CD14-positive monocyte (primary cell): ENCODE data around the gene STARD8. TPM values are rescaled to one million over a fixed set of nuclear protein-coding genes. Genes with fewer than 3 reads are reported as not detected.
A peak's percentile ranks its signal among the peaks of the same experiment; 100 is the strongest.

ENCODE experiments used
- DNase-seq, 3 donors: peaks; one replicate each; pipeline ENCODE4 v3.0.0-alpha.2; 2011 to 2022
- H2AFZ ChIP-seq: 2 replicates; pipeline ENCODE4 v1.6.0; 2012; ENCODE audit warnings: mild to moderate bottlenecking, low read depth, low read length, inconsistent platforms; ENCODE audit not compliant: insufficient read depth, poor library complexity, severe bottlenecking
- H3K27ac ChIP-seq, 2 donors: 1 replicate in 1 of 2; 2 replicates in 1 of 2; pipeline ENCODE4 v1.5.1; 2012 to 2013; ENCODE audit warnings: low read length in 2 of 2, control low read depth in 1 of 2, inconsistent platforms in 1 of 2, low read depth in 1 of 2, mild to moderate bottlenecking in 1 of 2
- H3K27me3 ChIP-seq, 2 donors: one replicate each; pipeline versions ENCODE4 v1.6.0 to v1.6.1; 2011 to 2013; ENCODE audit warnings: low read length in 2 of 2; ENCODE audit not compliant: control insufficient read depth in 2 of 2, insufficient read depth in 2 of 2
- H3K36me3 ChIP-seq, 2 donors: replicated peaks in 1 of 2; 1 replicate in 1 of 2; 2 replicates in 1 of 2; pipeline versions ENCODE4 v1.5.1 to v1.6.1; 2012 to 2013; ENCODE audit warnings: low read length in 2 of 2, control low read depth in 1 of 2, inconsistent platforms in 1 of 2, mild to moderate bottlenecking in 1 of 2; ENCODE audit not compliant: insufficient read depth in 2 of 2, control insufficient read depth in 1 of 2
- H3K4me1 ChIP-seq, 2 donors: 1 replicate in 1 of 2; 2 replicates in 1 of 2; pipeline versions ENCODE4 v1.5.1 to v1.6.1; 2012 to 2013; ENCODE audit warnings: low read length in 2 of 2, control low read depth in 1 of 2, inconsistent platforms in 1 of 2, mild to moderate bottlenecking in 1 of 2, moderate library complexity in 1 of 2; ENCODE audit not compliant: insufficient read depth in 2 of 2, control insufficient read depth in 1 of 2
- H3K4me2 ChIP-seq: replicated peaks from 2 replicates; pipeline ENCODE3; 2012; ENCODE audit warnings: low read length, moderate library complexity, mild to moderate bottlenecking; ENCODE audit not compliant: poor library complexity, severe bottlenecking; ENCODE audit errors: extremely low read depth
- H3K4me3 ChIP-seq, 3 experiments: fragments of 200-600 bp in 1 of 3; sonication (generic) in 1 of 3; replicated peaks in 1 of 3; 1 replicate in 2 of 3; 2 replicates in 1 of 3; pipeline ENCODE4 v1.5.1; 2011 to 2013; ENCODE audit warnings: low read length in 3 of 3, mild to moderate bottlenecking in 3 of 3, control low read depth in 2 of 3, low read depth in 2 of 3, inconsistent platforms in 1 of 3, moderate library complexity in 1 of 3
- H3K79me2 ChIP-seq: 2 replicates; pipeline ENCODE4 v1.6.0; 2012; ENCODE audit warnings: mild to moderate bottlenecking, control low read depth, inconsistent platforms, low read length, moderate library complexity; ENCODE audit not compliant: insufficient read depth
- H3K9ac ChIP-seq: 2 replicates; pipeline ENCODE4 v1.6.0; 2017; ENCODE audit warnings: low read length, mild to moderate bottlenecking; ENCODE audit not compliant: insufficient read depth, poor library complexity, severe bottlenecking
- H3K9me3 ChIP-seq, 2 donors: replicated peaks in 1 of 2; 1 replicate in 1 of 2; 2 replicates in 1 of 2; pipeline versions ENCODE4 v1.5.1 to v1.6.1; 2012 to 2013; ENCODE audit warnings: low read length in 2 of 2, control low read depth in 1 of 2; ENCODE audit not compliant: control insufficient read depth in 1 of 2, insufficient read depth in 1 of 2
- H4K20me1 ChIP-seq: 2 replicates; pipeline ENCODE4 v1.6.0; 2012; ENCODE audit warnings: mild to moderate bottlenecking, low read length, control low read depth, moderate library complexity; ENCODE audit not compliant: insufficient read depth
- H3K27ac Mint-ChIP-seq, 7 donors: one replicate each; pipeline ENCODE4 v1.8.0; 2020; ENCODE audit warnings: mild to moderate bottlenecking in 7 of 7, mixed read lengths in 7 of 7, moderate library complexity in 6 of 7, inconsistent platforms in 2 of 7
- H3K27me3 Mint-ChIP-seq, 3 donors: one replicate each; pipeline ENCODE4 v1.8.0; 2021 to 2022; ENCODE audit warnings: low read depth in 3 of 3, mild to moderate bottlenecking in 3 of 3, mixed read lengths in 3 of 3, moderate library complexity in 3 of 3, inconsistent platforms in 1 of 3
- H3K36me3 Mint-ChIP-seq, 2 donors: one replicate each; pipeline ENCODE4 v1.8.0; 2020; ENCODE audit warnings: mixed read lengths in 2 of 2, inconsistent platforms in 1 of 2, mild to moderate bottlenecking in 1 of 2
- H3K4me1 Mint-ChIP-seq: one replicate; pipeline ENCODE4 v1.8.0; 2020; ENCODE audit warnings: mild to moderate bottlenecking, mixed read lengths
- H3K4me3 Mint-ChIP-seq, 2 donors: one replicate each; pipeline ENCODE4 v1.8.0; 2020; ENCODE audit warnings: mild to moderate bottlenecking in 2 of 2, mixed read lengths in 2 of 2, moderate library complexity in 1 of 2
- H3K9me3 Mint-ChIP-seq, 7 donors: one replicate each; pipeline ENCODE4 v1.8.0; 2020 to 2022; ENCODE audit warnings: mixed read lengths in 7 of 7, mild to moderate bottlenecking in 6 of 7, moderate library complexity in 6 of 7, inconsistent platforms in 2 of 7
- WGBS: methylation state at CpG from one replicate; pipeline ENCODE4 v1.1.5; 2013; ENCODE audit warnings: missing lambda C conversion rate; ENCODE audit not compliant: insufficient coverage; 5-methylcytosine and 5-hydroxymethylcytosine counted together
- intact Hi-C, 2 donors: fragments of 100-400 bp; cut with micrococcal nuclease; formaldehyde crosslinking; loops; one replicate each; pipeline versions ENCODE4 v1.15.0 to v1.15.1; 2023
- polyA plus RNA-seq, 3 donors: library from polyadenylated mRNA; depleted of rRNA in 1 of 3; unstranded in 2 of 3; stranded (reverse) in 1 of 3; fragments of 300-500 nt in 2 of 3; fragments of >200 nt in 1 of 3; fragmentation: Illumina TruSeq in 2 of 3; gene quantifications; 1 replicate in 2 of 3; 2 replicates in 1 of 3; pipeline ENCODE4 v1.2.3, GENCODE V29; 2012 to 2021
- TF ChIP-seq, protein P1 (sequence below): fragments of 200-600 bp; IDR thresholded peaks from one replicate; pipeline ENCODE4 v1.8.0; 2022; ENCODE audit warnings: antibody characterized with exemption, mild to moderate bottlenecking

STARD8 gene
- polyA plus RNA-seq, 3 donors, result 1.2 to 4.1 (median 1.7) TPM

DNA sequence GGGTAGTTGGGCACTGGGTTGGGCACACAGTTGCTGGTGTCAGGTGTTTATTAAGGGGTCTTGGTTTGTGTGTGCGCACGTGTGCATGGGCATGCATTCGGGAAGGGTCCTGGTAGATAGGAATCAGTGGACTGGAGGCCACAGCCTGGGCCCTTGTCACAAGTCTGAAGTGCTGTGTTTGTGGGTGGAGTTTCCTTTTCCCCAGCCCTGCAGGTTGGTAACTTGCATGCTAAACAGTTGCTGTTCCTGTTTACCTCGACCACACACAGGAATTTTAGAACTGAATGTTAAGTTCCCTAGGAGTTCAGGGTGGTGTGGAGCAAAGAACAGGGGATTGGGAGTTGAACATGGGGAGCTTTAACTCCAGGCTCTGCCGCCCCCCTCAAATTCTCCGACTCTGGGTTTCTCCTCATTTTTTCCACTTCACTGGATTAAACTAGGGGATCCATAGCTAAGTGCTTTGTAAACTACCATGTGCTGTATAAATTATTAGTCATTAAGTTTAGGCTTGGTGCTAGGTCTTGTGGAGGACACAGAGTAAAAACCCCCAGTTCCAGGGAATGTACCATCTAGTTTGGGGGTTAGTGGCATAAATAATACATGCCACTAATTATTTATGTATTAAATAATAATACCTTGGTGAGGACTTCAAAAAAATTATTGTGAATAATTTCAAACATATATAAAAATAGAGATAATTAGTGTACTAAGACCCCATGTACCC is 49.0 kb downstream of the STARD8 start:
- H3K9ac ChIP-seq, result peak overlapping the region; percentile 35
- peak overlapping the region; percentile 67 for H3K4me2 ChIP-seq
- no peaks in the 10 kb centered on the region for H4K20me1 ChIP-seq
- peaks cover 77 to 79% of the 10 kb centered on the region in 2 donors for H3K4me1 ChIP-seq
- peak overlapping the region in 1 of 3 experiments; percentile 73 for H3K4me3 ChIP-seq
- TF ChIP-seq, protein P1, sequence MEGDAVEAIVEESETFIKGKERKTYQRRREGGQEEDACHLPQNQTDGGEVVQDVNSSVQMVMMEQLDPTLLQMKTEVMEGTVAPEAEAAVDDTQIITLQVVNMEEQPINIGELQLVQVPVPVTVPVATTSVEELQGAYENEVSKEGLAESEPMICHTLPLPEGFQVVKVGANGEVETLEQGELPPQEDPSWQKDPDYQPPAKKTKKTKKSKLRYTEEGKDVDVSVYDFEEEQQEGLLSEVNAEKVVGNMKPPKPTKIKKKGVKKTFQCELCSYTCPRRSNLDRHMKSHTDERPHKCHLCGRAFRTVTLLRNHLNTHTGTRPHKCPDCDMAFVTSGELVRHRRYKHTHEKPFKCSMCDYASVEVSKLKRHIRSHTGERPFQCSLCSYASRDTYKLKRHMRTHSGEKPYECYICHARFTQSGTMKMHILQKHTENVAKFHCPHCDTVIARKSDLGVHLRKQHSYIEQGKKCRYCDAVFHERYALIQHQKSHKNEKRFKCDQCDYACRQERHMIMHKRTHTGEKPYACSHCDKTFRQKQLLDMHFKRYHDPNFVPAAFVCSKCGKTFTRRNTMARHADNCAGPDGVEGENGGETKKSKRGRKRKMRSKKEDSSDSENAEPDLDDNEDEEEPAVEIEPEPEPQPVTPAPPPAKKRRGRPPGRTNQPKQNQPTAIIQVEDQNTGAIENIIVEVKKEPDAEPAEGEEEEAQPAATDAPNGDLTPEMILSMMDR, result no peak
- intact Hi-C loops, result no loop called here
- Mint-ChIP-seq H3K4me3 (peak overlapping the region; percentile 71 to 82), H3K9me3 (peaks cover 0 to 3% (median 0%) of the 10 kb centered on the region in 7 donors), H3K27me3 (peaks cover 0 to 4% (median 2%) of the 10 kb centered on the region in 3 donors), H3K36me3 (peaks cover 2% of the 10 kb centered on the region in 2 donors), H3K4me1 (peaks cover 74% of the 10 kb centered on the region), H3K27ac (peak overlapping the region; percentile 84 to 98 (median 94))
- WGBS, result no CpG with 5 or more reads among the region's 6 CpGs
- H3K36me3 ChIP-seq, result no peaks in the 10 kb centered on the region
- no peaks in the 10 kb centered on the region for H3K9me3 ChIP-seq
- DNase-seq, result peak; percentile 47 to 63 (median 56)
- peak overlapping the region; percentile 74 to 87 for H3K27ac ChIP-seq
- peaks cover 74% of the 10 kb centered on the region for H3K79me2 ChIP-seq
- no peaks in the 10 kb centered on the region for H3K27me3 ChIP-seq
- H2AFZ ChIP-seq, result no peak overlapping the region

DNA sequence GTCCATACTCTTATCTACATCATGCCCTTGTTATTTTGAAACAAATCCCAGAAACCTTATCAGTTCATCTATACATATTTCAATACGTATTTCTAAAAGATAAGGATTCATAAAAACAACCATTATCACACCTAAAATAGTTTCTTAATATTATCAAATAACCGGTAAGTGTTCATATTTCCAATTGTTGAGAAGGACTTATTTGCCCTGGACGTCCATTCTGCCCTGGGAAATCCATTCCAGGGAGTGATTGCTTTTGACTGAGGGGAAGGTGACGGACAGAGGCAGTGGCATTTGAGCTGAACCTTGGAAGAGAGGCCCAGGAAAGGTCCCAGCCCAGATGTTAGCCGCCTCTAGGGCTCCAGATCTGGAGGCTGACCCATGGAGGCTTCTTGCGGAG is 49.6 kb downstream of the STARD8 start:
- intact Hi-C loops, result no loop called here
- H3K27ac Mint-ChIP-seq, result peak overlapping the region; percentile 69 to 100 (median 98)
- H3K36me3 Mint-ChIP-seq, result peaks cover 2% of the 10 kb centered on the region in 2 donors
- H3K36me3 ChIP-seq, result no peaks in the 10 kb centered on the region
- H3K4me2 ChIP-seq, result peak overlapping the region; percentile 27
- TF ChIP-seq, protein P1, result no peak
- no peak for DNase-seq
- peaks cover 0 to 3% (median 0%) of the 10 kb centered on the region in 7 donors for H3K9me3 Mint-ChIP-seq
- H3K27me3 Mint-ChIP-seq, result peaks cover 0 to 4% (median 2%) of the 10 kb centered on the region in 3 donors
- H4K20me1 ChIP-seq, result no peaks in the 10 kb centered on the region
- peaks cover 80% of the 10 kb centered on the region for H3K4me1 Mint-ChIP-seq
- H3K9ac ChIP-seq, result peak overlapping the region; percentile 23
- H3K9me3 ChIP-seq, result no peaks in the 10 kb centered on the region
- WGBS, result no CpG with 5 or more reads among the region's 6 CpGs
- no peaks in the 10 kb centered on the region for H3K27me3 ChIP-seq
- peak overlapping the region in 1 of 3 experiments; percentile 5 for H3K4me3 ChIP-seq
- H3K4me1 ChIP-seq, result peaks cover 83 to 85% of the 10 kb centered on the region in 2 donors
- H2AFZ ChIP-seq, result no peak overlapping the region
- peaks cover 80% of the 10 kb centered on the region for H3K79me2 ChIP-seq
- H3K4me3 Mint-ChIP-seq, result no peak overlapping the region
- peak overlapping the region; percentile 84 to 87 for H3K27ac ChIP-seq
